Lung microvascular endothelial cell (primary cell): Measurements from ENCODE around the gene CDC45. TPM values are rescaled to one million over a fixed set of nuclear protein-coding genes. Genes with fewer than 3 reads are reported as not detected.

Experiments
- DNase-seq, 2 donors: peaks; one replicate each; pipeline versions ENCODE4 v3.0.0 to v3.0.0-alpha.2; 2010; ENCODE audit warnings: low read depth in 2 of 2
- total RNA-seq: library from RNA; depleted of rRNA; stranded (reverse); fragments of >200 nt; gene quantifications from 2 replicates; pipeline ENCODE4 v1.2.1, GENCODE V29; 2014

CDC45 gene
- total RNA-seq, 1 donor from 2014 or later, result 3.0 TPM

DNA sequence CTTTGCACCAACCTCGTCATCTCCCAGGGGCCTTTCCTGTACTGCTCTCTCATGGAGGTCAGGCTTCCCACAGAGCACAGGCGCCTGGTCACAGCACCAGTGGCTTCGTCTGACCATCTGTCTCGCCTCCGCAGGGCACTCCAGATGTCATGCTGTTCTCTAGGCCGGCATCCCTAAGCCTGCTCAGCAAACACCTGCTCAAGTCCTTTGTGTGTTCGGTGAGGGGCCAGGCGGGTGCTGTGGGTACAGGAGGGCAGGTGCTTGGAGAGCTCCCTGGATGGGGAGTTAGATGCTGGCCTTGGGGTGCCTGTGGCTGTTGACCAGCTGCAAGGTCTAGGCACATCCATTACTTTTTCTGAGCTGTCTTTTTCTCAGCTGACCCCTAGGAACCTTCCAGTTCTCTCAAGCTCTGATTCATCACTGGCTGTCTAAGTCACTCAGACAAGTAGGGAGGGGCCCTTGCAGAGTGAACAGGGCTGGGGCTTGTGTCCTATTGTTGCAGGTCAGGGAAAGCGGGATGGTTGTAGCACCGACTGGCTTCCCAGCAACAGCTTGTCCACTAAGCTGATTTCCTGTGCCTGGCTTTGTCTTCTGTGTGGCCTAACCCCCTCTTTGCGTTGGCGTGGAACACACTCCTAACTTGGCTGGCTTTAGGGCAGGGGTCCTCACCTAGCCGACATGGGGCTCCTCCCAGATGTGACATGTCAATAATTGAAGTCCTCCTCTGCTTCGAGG is 35.3 kb downstream of the CDC45 start:
- peak; percentile 22 to 63 for DNase-seq

DNA sequence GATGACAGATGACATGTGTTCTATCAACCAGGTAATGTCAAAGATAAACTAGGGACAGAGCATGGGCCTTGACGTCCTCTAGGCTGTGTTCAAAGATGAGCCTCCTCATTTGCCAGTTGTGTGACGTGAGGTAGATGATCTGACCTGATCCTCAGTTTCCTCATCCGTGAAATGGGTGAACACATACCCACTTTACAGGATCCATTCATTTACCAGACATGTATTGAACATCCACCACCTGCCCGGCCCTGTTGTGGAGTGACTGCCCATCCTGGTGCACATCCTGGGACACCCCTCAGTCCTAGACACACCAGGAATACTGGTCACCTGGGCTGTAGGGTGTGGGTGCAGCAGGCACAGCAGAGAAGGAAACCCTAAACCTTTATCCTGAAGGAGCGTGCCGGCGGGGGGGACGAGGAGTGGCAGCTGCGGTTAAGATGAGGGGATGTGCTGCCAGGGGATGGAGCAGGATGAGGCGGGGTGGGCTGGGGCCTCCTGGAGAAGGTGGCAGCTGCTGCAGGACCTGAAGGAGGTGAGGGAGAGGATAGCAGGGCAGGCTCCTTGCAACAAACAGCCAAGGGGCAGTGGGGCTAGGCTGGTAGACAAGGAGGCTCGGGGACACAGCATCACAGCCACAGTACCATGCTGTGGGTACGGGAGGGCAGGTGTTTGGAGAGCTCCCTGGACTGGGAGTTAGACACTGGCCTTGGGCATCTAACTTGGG is 36.1 kb downstream of the CDC45 start:
- DNase-seq, result no peak

DNA sequence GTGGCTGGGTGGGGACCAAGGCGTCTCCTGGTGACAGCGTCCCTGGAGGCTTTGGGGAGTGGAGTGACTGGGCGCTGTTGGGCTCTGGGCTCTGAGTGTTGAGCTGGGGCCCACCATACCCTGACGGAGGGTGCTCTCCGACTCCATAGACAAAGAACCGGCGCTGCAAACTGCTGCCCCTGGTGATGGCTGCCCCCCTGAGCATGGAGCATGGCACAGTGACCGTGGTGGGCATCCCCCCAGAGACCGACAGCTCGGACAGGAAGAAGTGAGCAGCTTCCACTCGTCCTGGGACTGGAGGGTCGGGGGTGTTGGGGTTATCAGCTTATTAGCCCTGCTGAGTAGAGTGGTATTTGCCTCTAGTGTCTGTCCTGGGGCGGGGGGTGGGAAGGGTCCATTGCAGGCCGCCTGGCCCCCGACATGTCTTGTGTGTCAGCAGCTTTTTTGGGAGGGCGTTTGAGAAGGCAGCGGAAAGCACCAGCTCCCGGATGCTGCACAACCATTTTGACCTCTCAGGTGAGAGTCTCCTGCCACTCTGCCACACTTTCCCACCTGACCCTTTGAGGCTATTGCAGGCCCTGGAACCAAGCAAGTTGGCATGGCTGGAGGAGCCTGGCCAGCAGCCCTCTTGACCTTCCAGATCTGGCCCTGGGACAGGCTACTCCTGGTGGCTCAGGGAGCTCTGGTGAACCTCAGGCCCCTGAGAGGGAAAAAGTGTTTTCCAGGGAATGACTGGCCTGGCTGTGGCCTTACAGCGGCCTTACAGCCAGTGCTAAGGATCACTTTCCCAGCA is 36.9 kb downstream of the CDC45 start:
- no peak for DNase-seq

DNA sequence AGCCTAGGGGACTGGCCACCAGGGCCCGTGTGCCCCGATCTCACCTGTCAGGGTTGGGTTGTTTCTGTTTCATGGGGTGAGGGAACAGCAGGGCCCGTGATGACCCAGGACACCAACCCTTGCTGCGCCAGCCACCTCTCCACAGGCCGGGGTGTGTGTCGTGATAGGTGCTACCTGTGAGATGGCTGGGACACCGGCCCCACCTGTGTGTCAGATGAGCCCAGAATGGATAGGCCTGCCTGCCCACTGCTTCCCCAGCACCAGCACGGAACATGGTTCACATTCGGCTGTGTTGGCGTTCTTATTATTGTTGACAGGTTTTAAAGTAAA is 37.4 kb downstream of the CDC45 start:
- DNase-seq, result no peak

DNA sequence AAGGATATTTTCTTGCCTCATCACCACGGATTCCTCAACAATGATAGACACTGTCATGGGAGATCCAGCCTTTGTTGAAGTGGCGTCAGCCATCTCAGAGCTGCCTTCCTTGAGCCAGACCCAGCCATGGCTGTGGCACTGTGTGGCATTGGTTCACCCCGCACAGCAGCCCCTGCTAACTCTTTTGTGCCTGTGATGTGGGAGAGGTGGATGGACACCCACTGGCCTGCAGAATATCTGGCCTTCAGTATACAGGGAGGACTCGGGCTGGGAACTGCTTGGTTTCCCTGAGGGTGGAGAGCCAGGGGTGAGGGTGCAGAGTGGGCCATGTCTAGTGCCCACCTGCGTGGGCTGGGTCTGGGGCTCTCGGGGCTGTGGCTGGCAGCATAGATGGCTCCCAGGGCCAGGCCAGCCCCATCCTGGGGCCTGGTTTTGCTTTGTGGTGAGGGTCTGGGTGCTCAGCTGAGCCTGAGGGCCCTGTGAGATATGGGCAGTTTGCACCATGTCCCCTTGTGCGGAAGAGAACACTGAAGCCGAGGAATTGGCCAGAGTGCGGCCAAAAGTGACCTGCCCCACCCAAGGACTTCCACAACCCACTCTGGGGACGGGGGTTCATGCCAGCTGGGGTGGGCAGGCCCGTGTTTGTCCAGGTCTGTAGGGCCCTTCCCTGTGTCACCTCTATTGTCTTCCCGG is 38.3 kb downstream of the CDC45 start:
- no peak for DNase-seq

DNA sequence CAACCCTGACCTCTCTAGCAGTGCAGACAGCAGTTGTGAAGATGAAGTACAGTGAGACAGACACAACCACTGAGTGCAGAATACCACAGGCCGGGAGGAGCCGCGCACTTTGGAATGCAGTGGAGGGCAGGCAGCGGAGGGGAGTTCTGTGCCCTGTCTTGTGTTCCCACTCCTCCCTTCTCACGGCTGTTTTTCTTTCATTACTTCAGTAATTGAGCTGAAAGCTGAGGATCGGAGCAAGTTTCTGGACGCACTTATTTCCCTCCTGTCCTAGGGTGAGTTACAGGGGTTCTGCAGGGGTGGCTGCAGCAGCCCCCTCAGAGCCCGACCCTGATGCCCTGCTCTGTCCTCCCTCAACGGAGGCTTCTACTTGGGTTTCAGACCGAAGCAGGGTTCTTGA is 38.9 kb downstream of the CDC45 start:
- no peak for DNase-seq

DNA sequence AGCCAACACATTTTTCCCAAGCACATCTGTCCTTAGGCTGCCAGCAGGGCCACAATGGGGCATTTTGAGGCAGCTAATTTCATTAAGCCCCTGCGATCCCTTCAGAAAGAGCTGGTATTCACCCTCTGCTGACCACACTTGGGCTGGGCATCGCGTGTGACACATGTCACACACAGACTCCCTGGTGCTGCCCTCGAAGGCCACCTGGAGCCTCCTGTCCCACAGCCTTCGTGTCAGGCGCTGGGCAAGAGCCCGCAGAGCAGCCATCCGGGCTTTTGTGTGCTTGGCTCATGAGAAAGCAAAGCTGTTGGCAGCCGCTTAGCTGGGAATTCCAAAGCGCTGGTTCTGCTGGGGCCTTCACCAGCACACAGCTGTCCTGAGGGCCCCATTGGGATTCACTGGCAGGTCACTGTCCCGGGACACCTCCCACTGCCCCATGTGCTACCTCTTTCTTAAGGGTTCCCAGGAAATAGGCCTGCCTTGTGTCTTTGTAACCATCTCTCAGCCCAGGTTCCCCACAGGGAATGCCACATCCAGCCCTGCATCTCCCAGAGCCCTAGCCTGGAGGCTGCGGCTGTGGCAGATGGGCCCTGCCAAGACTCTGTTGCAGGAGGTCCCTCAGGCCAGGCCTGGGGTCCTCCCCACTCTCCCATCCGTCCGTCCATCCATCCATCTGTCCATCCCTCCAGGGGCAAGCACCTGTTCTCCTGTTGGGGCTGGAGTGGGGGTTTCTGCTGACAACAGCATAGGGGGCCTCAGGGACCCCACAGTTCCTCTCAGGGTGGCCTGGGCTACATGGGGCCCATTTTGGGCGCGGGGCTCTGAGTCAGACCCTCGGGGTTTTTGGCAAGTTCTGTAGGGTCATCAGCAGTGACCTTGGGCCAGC is 39.6 kb downstream of the CDC45 start:
- peak in 1 of 2 donors; percentile 35 for DNase-seq

DNA sequence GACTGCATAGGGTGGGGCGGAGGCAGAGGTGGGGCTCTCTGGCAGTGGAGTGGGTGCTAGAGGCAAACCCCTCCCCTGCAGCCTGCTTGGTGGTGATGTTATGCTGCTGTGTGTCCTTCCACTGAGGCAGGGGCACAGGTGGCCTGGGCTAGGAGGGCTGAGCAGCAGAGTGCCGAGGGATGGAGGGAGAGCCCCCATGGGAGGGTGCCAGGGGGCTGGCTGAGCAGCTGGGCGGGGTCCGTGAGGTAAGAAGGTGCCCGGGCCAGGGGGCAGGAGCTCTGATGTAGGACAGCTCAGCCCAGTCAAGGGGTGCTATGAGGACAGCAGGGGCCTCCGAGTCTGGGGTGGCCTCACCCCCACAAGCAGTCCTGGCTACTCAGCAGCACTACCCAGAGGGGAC is 40.3 kb downstream of the CDC45 start:
- no peak for DNase-seq

DNA sequence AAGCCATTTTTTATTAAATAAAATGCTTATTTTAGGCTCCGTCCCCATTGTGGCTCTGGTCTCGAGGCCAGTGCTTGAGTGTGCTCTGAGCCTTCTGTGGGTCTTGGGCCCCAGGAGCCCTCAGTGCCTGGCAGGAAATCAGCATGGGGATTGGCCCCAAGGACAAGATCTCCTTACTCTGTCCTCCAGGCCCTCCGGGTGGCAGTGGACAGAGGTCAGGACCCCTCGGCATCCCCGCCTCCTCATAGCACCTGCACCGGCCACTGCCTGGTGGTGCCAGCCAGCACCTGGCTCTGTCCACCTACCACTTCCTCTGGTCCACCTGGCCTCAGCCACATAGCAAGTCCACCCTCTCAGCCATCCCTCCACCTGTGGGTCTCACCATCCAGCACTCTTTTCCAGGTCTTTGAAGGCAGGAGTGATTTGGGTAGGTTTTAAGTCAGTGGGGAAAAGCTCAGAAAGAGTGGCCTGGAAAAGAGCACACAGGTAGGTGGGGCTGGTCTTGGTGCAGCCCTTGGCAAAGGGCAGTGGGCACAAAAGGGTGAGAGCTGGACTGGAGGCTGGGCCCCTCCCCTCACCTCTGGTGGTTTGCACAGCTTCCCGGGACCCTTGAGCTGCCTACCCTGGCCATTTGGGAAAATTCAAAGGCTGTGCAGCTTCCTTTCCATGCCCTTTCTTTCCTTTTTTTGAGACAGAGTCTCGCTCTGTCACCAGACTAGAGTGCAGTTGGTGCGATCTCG is 41.0 kb downstream of the CDC45 start:
- no peak for DNase-seq

DNA sequence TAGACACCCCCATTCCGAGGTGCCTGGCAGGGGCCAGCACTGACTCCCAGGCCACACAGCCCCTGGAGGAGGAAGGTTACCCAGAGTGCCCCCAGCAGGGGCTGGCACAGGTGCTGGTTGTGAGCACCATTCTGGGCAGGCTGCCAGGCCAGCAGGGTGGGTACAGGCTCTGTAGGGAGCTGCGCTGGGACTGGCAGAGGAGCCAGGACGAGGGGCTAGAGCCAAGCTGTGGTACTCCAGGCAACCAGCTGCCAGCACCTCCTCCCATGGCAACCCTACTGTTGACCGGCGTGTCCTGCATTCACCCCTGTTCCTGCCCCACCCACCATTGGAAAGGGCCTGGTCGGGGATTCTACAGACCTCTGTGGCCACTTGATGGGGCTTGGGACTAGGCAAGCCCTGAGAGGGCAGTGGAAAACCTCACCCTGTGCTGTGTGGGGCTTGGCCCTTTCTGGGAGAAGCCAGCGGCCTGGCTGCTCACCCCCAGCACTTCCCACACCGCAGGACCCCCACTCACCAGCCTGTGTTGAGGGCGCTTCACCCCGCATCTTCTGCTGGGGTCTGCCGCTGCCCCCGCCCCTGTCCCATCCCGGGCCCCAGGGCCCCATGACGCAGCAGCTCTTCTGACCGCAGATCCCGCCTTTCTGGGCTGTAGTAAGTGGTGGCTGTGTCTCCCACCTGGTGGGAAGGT is 42.6 kb downstream of the CDC45 start:
- peak; percentile 31 to 61 for DNase-seq

DNA sequence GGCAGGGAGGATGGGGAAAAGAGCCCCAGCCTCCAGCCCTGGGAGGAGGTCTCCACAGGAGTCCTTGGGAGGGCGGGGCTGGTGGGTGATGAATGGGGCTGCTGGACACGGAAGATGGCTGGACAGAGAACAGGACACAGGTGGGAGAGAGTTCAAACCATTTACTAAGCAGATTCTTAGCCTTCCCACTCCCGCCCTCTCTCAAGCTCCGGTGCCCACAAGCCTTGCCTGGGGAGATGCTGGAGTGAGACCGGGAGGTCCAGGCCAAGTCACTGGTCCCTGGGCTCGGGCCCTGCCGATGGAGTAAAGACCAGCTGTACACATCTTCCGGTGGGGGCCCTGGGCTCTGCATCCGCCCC is 43.1 kb downstream of the CDC45 start:
- peak in 1 of 2 donors; percentile 18 for DNase-seq

DNA sequence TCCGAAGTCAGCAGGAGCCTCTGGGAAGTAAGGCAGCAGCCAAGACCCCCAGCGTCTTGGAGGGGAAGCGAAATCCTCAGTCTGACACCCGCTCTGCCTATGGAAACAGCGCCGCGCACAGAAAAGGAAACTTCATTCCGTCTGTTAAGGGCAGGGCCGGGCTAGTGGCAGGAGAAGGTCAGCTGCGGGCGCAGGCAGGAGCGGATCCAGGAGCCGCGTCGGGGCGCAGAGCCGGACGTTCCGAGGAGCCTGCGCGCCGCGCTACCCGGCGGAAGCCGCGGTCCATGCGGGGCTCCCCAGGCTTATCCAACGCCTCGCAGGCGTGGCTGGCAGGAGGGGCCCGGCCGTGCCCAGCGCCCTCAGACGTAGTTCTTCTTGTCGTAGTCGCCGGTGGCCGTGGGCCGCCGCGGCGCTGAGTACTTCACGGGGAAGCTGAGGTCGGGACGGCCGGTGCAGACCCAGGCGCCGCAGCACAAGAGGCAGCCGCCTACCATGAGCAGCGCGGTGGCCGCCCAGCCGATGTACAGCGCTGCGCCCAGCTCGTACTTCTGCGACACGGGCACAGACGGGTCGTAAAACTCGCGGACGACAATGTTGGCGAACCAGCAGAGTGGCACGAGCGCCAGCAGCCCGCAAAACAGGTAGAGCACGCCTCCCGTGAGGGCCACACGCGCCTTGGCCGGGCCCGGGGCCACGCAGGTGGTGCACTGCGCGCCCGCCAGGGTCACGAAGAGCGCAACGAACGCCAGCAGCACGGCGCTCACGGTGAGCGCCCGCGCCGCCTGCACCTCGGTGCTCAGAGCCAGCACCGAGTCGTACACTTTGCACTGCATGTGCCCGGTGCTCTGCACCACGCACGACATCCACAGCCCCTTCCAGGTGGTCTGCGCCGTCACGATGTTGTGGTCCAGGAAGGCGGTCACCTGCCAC is 43.8 kb downstream of the CDC45 start:
- peak; percentile 62 to 68 for DNase-seq

DNA sequence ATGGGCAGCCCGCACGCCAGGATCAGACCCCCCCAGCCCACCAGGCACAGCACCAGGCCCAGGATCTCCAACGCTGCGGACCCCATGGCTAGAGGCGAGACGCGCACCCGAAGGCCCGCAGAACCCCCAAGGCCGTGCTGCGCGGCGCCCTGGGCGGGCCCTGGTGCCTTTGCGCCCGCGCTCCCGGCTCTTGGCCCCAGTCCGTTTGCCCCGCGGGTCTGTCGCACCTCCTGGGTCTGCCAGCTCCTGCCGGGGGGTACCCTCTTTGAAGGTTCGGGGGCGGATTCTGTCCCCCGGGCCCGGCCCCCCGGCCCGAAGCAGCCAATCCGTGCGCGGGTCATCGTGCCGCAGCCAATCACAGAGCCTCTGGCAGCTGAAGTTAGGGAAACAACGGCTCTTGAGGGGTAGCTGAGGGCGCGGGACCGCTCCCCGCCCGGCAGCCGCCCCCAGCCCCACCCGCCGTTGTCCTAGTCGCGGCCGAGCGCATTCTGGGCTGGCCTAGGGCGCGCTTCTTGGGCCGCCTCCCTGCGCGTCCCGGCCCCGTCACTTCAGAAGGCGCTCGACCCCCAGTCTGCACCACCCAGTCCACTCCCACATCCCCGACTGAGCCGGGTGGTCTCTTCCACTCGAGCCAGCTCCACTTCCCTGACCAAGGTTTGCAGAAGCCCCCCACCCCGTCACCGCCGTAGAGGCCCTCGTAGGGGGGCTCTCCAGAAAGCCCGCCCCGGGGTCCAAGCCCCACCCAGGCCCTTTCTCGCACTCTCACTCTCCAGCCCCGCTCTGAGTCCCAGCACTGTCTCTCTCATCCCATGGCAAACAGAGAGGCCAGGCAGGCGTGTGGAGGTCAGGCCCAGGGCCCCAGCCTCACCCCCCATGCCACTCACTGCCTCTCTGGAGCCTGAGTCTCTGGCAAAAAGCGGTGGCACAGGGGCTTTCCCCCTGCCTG is 44.7 kb downstream of the CDC45 start, which contains the start of gene CLDN5:
TSS of gene CLDN5 (minus strand) at position 241 of the 946 bp plus-strand sequence. CDS start at position 86, 155 bp downstream.
- peak; percentile 88 to 93 for DNase-seq

DNA sequence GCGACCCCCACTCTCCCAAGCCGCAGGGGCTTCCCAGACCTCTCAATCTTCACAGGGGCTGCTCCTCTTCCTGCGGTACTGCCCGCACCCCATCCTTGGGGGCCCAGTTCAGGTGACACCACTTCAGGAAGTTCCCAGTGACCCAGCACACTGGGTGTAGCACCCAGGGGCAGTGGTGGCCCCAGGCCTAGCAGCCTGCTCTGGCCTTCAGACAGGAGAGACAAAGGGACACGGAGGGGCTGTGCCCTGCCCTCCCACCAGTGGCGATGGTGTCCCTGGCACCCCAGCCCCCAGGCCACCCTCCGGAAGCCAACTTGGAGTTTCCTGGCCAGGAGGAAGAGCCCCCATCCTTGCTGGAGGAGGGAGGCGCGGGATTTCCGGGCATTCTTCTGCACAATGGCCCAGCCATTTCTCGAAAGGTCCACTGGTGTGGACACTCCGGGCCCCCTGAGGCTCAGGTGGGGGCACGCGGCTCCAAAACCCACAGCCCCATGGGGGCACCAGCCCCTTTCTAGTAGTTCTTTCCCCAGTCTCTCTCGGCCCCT is 45.5 kb downstream of the CDC45 start:
- DNase-seq, result peak; percentile 48 to 50

DNA sequence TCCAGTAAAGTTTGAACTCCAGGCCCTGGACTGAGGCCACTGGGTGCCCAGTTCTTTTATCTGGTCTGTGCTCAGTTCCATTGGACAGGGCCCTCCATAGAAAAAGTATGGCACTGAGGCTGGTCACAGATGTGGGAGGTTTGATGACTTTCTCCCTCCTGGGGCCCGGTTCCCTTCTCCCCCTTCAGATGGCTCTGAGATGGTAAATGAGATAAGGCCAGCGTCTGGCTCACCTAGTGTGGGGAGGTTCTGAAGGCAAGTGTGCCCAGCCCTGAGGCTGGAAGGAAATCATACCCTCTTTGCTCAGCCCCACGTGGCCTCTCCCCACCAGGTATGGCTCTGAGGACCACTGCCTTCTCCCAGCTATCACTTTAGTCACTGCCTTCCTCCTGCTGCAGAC is 45.9 kb downstream of the CDC45 start:
- no peak for DNase-seq

DNA sequence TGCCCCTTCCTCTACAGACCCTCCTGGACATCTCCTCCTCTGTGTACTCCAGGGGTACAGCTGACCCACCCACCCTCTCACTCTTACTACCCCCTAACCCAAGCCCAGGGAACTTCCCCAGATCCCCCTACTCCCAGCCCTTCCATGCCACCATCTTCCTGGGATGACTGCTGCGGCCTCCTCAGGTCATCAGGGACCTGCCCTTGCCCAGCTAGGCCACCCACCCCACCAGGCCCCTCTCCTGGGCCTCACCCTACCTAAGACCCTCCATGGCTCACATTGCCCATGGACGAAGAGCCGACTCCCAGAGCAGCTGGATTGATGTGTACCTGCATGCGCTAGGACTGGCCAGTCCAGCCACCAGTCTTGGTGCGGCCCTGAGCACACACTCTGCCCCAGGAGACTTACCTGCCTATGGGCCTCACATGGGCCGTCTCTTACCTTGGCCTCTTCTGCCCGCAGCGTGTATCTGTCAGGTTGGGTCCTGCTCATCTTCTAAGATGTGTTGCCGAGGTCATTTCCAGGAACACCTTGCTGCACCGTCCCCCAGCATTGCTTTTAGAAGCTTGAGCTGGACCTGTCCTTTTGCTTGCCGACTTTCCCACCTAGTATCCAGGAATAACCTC is 46.5 kb downstream of the CDC45 start:
- no peak for DNase-seq
